SK-N-SH (cell line): ENCODE results near the gene MAMDC2. TPM values are rescaled to one million over a fixed set of nuclear protein-coding genes. Genes with fewer than 3 reads are reported as not detected.

Source experiments
- CTCF ChIA-PET: fragments of 300-600, 350-600 bp; formaldehyde crosslinking; extraction: SDS; loops from one replicate; lab custom pipeline; 2021; lab: Yijun Ruan, JAX
- POLR2A ChIA-PET: fragments of 350-600 bp; sonication (Branson Sonifier 250); formaldehyde crosslinking; extraction: SDS; loops from one replicate; lab custom pipeline; 2020; ENCODE audit warnings: antibody characterized with exemption, inconsistent platforms; lab: Yijun Ruan, JAX
- DNase-seq: peaks from one replicate; pipeline ENCODE4 v3.0.0; 2012
- H2AFZ ChIP-seq: fragments of 200-600 bp; sonication (generic); 2 replicates; pipeline ENCODE4 v1.8.1; 2016; ENCODE audit warnings: antibody characterized with exemption, mild to moderate bottlenecking, low read depth
- H3F3A ChIP-seq: fragments of 200-600 bp; sonication (generic); replicated peaks from 2 replicates; pipeline ENCODE3; 2016; ENCODE audit warnings: antibody characterized with exemption, mild to moderate bottlenecking; ENCODE audit not compliant: insufficient read depth
- H3K27ac ChIP-seq, 2 experiments: fragments of 200-500 bp in 1 of 2; fragments of 200-600 bp in 1 of 2; sonication (Bioruptor generic) in 1 of 2; sonication (generic), shearing (Covaris generic) in 1 of 2; 2 replicates each; pipeline versions ENCODE4 v1.5.1 to v1.6.1; 2014 to 2016; ENCODE audit warnings: low read depth in 2 of 2, inconsistent platforms in 1 of 2, low read length in 1 of 2, mild to moderate bottlenecking in 1 of 2, mixed read lengths in 1 of 2
- H3K27me3 ChIP-seq: fragments of 200-600 bp; sonication (generic), shearing (Covaris generic); 2 replicates; pipeline ENCODE4 v1.6.1; 2016; ENCODE audit warnings: mixed run types; ENCODE audit not compliant: insufficient read depth
- H3K36me3 ChIP-seq, 2 experiments: fragments of 200-500 bp in 1 of 2; fragments of 200-600 bp in 1 of 2; sonication (Bioruptor generic) in 1 of 2; sonication (generic) in 1 of 2; replicated peaks in 1 of 2; 2 replicates each; pipeline versions ENCODE3 to v1.5.1; 2014 to 2016; ENCODE audit warnings: low read length in 1 of 2, mild to moderate bottlenecking in 1 of 2; ENCODE audit not compliant: insufficient read depth in 2 of 2, control insufficient read depth in 1 of 2
- H3K4me1 ChIP-seq, 2 experiments: fragments of 200-500 bp in 1 of 2; fragments of 200-600 bp in 1 of 2; sonication (Bioruptor generic) in 1 of 2; sonication (generic), shearing (Covaris generic) in 1 of 2; 2 replicates each; pipeline versions ENCODE4 v1.5.1 to v1.6.1; 2014 to 2016; ENCODE audit warnings: low read depth in 1 of 2, low read length in 1 of 2, mixed run types in 1 of 2; ENCODE audit not compliant: insufficient read depth in 2 of 2, control insufficient read depth in 1 of 2
- H3K4me2 ChIP-seq: fragments of 200-600 bp; sonication (generic), shearing (Covaris generic); 2 replicates; pipeline ENCODE4 v1.6.1; 2017; ENCODE audit warnings: mixed run types
- H3K4me3 ChIP-seq, 2 experiments: fragments of 200-500 bp in 1 of 2; fragments of 200-600 bp in 1 of 2; sonication (Bioruptor generic) in 1 of 2; sonication (generic), shearing (Covaris generic) in 1 of 2; 2 replicates each; pipeline versions ENCODE4 v1.5.1 to v1.8.1; 2014 to 2016; ENCODE audit warnings: low read depth in 2 of 2, inconsistent platforms in 1 of 2, low read length in 1 of 2, mild to moderate bottlenecking in 1 of 2, mixed read lengths in 1 of 2, moderate library complexity in 1 of 2
- H3K79me2 ChIP-seq: fragments of 200-600 bp; sonication (generic); 2 replicates; pipeline ENCODE4 v1.8.1; 2017; ENCODE audit warnings: mild to moderate bottlenecking; ENCODE audit not compliant: insufficient read depth
- H3K9ac ChIP-seq: fragments of 200-600 bp; sonication (generic); 2 replicates; pipeline ENCODE4 v1.6.1; 2017; ENCODE audit warnings: mixed run types
- H3K9me2 ChIP-seq: fragments of 200-600 bp; sonication (generic); 2 replicates; pipeline ENCODE4 v1.6.1; 2017; ENCODE audit warnings: mixed run types
- H3K9me3 ChIP-seq: fragments of 200-600 bp; sonication (generic); 2 replicates; pipeline ENCODE4 v1.6.1; 2017; ENCODE audit warnings: mixed run types, mild to moderate bottlenecking, moderate library complexity
- H4K20me1 ChIP-seq: fragments of 200-600 bp; sonication (generic); 2 replicates; pipeline ENCODE4 v1.6.1; 2017; ENCODE audit warnings: mild to moderate bottlenecking, mixed run types; ENCODE audit not compliant: insufficient read depth
- CHD2 ChIP-seq: fragments of 150-350 bp; IDR thresholded peaks from 2 replicates; pipeline ENCODE4 v1.6.1; 2018; ENCODE audit warnings: low read length; ENCODE audit not compliant: partially characterized antibody
- GABPA ChIP-seq: IDR thresholded peaks from 2 replicates; pipeline ENCODE4 v1.4.0; 2012; ENCODE audit warnings: low read depth, mild to moderate bottlenecking
- GATA2 ChIP-seq: sonication (generic); formaldehyde crosslinking; IDR thresholded peaks from 2 replicates; pipeline ENCODE4 v1.5.0; 2020; ENCODE audit warnings: mild to moderate bottlenecking, missing genetic modification reagents
- JUND ChIP-seq: IDR thresholded peaks from 2 replicates; pipeline ENCODE4 v1.4.0; 2012
- MXI1 ChIP-seq: IDR thresholded peaks from 2 replicates; pipeline ENCODE4 v1.6.1; 2012; ENCODE audit warnings: mild to moderate bottlenecking, low read depth, low read length, improper control_type of control experiment
- RFX5 ChIP-seq: IDR thresholded peaks from 2 replicates; pipeline ENCODE4 v1.6.1; 2012; ENCODE audit warnings: mild to moderate bottlenecking, improper control_type of control experiment, low read length
- USF1 ChIP-seq: IDR thresholded peaks from 2 replicates; pipeline ENCODE4 v1.4.0; 2012; ENCODE audit warnings: low read depth, borderline replicate concordance
- WGBS: methylation state at CpG from one replicate; pipeline ENCODE4 v1.1.6; 2017; ENCODE audit warnings: low lambda C conversion rate; 5-methylcytosine and 5-hydroxymethylcytosine counted together
- polyA plus RNA-seq, 3 experiments: library from polyadenylated mRNA; depleted of rRNA; stranded (reverse); fragments of >200 nt; gene quantifications; 2 replicates each; pipeline ENCODE4 v1.2.3, GENCODE V29; 2012
- TF ChIP-seq, protein P1 (sequence below): IDR thresholded peaks from 2 replicates; pipeline ENCODE4 v1.4.0; 2012; ENCODE audit warnings: low read depth, borderline replicate concordance
- TF ChIP-seq, protein P2 (sequence below): IDR thresholded peaks from 2 replicates; pipeline ENCODE4 v1.4.0; 2012; ENCODE audit warnings: low read depth

Gene MAMDC2
- polyA plus RNA-seq, 1 of the 3 experiments (the other 2 are of a cell fraction), result not detected

DNA sequence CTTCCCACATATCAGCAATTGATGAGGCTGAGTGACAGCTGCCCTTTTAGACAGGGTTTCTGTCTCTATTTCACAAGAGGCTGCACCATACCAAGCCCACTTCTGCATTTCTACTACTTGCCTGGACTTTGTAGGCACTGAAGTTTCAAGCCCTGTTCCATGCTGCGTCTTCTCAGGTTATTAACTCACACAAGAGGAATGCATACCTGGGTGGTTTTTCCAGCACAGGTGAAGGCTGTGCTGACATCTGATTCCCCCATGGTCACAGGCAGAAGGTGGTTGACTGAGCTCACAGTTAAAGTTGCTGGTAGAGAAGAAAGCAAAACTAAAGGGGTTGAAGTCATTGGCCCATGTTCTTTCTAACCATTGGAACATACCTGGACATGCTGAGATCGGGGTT lies 86.6 kb downstream of the MAMDC2 start:
- ChIA-PET CTCF (interaction anchor here (1.0 to 2.3 kb wide), 4 partner anchors 9 to 99 kb away, joined by 3 to 10 read pairs (median 6); no protein-coding TSS in a partner anchor), POLR2A (no interaction called here)
- 87% methylated on average over 2 of the region's 2 CpGs for WGBS
- Histone ChIP-seq H3K4me1 (peaks cover 16 to 17% of the 10 kb centered on the region in 2 experiments), H3K9ac (no peak overlapping the region), H3F3A (peaks cover 22% of the 10 kb centered on the region), H3K9me2 (no peaks in the 10 kb centered on the region), H3K4me2 (no peak overlapping the region), H3K9me3 (no peaks in the 10 kb centered on the region), H3K27ac (no peak overlapping the region), H3K79me2 (no peaks in the 10 kb centered on the region), H3K27me3 (no peaks in the 10 kb centered on the region), H2AFZ (no peak overlapping the region), H4K20me1 (no peaks in the 10 kb centered on the region), H3K36me3 (no peaks in the 10 kb centered on the region), H3K4me3 (no peak overlapping the region)
- DNase-seq, result no peak
- TF ChIP-seq RFX5, result no peak
- no peak for TF ChIP-seq JUND
- TF ChIP-seq, all 33 proteins: peak for 0

GRCh38 chr9:70131296-70131695 lies 87.6 kb downstream of the MAMDC2 start:
- H3K27ac ChIP-seq, result no peak overlapping the region
- WGBS, result 92% methylated on average over 1 of the region's 1 CpG
- no peak overlapping the region for H3K4me3 ChIP-seq
- no peaks in the 10 kb centered on the region for H3K9me3 ChIP-seq
- H3K36me3 ChIP-seq, result no peaks in the 10 kb centered on the region
- ChIA-PET POLR2A (no interaction called here), CTCF (interaction anchor here (1.0 to 1.9 kb wide), 3 partner anchors 18 to 98 kb away, joined by 3 to 10 read pairs (median 4); no protein-coding TSS in a partner anchor)
- no peak overlapping the region for H3K4me2 ChIP-seq
- no peak overlapping the region for H2AFZ ChIP-seq
- no peaks in the 10 kb centered on the region for H3K27me3 ChIP-seq
- H3K4me1 ChIP-seq, result peaks cover 16 to 24% of the 10 kb centered on the region in 2 experiments
- H4K20me1 ChIP-seq, result no peaks in the 10 kb centered on the region
- DNase-seq, result no peak
- no peaks in the 10 kb centered on the region for H3K79me2 ChIP-seq
- peaks cover 30% of the 10 kb centered on the region for H3F3A ChIP-seq
- no peaks in the 10 kb centered on the region for H3K9me2 ChIP-seq
- no peak overlapping the region for H3K9ac ChIP-seq
- TF ChIP-seq, protein P1, sequence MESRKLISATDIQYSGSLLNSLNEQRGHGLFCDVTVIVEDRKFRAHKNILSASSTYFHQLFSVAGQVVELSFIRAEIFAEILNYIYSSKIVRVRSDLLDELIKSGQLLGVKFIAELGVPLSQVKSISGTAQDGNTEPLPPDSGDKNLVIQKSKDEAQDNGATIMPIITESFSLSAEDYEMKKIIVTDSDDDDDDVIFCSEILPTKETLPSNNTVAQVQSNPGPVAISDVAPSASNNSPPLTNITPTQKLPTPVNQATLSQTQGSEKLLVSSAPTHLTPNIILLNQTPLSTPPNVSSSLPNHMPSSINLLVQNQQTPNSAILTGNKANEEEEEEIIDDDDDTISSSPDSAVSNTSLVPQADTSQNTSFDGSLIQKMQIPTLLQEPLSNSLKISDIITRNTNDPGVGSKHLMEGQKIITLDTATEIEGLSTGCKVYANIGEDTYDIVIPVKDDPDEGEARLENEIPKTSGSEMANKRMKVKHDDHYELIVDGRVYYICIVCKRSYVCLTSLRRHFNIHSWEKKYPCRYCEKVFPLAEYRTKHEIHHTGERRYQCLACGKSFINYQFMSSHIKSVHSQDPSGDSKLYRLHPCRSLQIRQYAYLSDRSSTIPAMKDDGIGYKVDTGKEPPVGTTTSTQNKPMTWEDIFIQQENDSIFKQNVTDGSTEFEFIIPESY, result no peak
- no peak for TF ChIP-seq USF1
- TF ChIP-seq, protein P2, sequence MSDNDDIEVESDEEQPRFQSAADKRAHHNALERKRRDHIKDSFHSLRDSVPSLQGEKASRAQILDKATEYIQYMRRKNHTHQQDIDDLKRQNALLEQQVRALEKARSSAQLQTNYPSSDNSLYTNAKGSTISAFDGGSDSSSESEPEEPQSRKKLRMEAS, result no peak
- TF ChIP-seq GATA2 (CRISPR knock-in tag), result no peak
- no peak for TF ChIP-seq MXI1
- TF ChIP-seq CHD2, result no peak
- TF ChIP-seq GABPA, result no peak
